CD4-positive, alpha-beta T cell treated with Interleukin-6 at 100 ng/mL for 8 hours (primary cell): ENCODE results near the gene PAIP2.

Source experiments
- DNase-seq: peaks from one replicate; pipeline ENCODE4 v3.0.0-alpha.2; 2020; ENCODE audit warnings: mixed read lengths, low spot score

Gene PAIP2

DNA sequence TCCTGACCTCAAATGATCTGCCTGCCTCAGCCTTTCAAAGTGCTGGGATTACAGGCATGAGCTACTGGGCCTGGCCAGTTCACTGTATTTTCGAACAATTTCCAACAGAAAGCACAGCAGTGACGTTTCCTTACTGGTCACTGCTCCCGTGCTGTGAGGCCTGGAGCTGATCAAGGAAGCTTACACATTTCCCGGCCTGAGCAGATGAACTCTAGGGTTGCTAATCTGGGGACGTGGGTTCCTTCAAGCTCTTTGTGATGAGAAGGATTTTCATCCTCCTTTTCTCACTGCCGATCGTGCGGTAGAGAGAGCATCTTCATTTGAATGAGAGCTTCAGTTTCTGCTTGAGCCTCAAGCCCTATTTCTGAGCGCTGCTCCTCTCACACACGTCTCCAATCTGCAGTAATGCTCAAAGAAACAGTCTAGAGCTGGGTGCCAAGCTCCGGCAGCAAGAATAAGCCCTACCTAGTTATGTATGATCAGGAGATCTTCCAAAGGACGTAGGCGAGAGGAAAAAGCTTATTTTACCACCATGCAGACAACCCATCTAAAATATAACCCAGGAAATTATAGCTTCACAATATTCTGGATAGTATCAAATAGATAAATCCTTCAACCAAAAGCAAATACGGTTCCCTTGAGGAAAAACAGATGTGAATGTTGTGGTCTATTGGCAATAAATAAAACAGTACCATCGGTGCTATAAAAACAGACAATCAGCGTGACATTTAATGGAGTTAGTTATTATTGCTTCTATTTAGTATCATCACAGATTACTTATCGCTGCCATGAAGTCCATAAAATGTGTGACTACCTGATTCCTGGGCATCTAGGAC lies 69.6 kb downstream of the PAIP2 start:
- DNase-seq = no peak

DNA sequence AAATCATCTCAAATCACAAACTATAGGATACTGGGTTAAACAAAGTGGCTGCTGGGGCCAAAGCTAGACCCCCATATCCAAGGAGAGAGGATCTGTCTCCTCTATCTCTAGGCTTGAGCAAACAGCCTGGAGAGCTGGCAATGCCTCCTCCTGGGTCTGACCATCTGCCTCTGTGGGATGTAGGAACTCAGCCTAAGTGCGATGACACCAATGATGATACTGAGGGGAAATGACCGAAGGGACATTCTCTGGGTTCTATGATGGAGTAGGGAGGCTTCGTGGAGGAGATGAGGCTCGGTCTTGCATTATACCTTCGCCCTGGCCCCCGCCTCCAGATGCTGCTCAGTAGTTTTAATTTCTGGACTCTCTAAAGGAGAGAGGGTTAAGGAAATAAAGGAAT lies 71.5 kb downstream of the PAIP2 start:
- DNase-seq = no peak

GRCh38 chr5:139413963-139414362 lies 72.3 kb downstream of the PAIP2 start:
- no peak for DNase-seq

GRCh38 chr5:139414581-139415130 lies 73.0 kb downstream of the PAIP2 start:
- no peak for DNase-seq

DNA sequence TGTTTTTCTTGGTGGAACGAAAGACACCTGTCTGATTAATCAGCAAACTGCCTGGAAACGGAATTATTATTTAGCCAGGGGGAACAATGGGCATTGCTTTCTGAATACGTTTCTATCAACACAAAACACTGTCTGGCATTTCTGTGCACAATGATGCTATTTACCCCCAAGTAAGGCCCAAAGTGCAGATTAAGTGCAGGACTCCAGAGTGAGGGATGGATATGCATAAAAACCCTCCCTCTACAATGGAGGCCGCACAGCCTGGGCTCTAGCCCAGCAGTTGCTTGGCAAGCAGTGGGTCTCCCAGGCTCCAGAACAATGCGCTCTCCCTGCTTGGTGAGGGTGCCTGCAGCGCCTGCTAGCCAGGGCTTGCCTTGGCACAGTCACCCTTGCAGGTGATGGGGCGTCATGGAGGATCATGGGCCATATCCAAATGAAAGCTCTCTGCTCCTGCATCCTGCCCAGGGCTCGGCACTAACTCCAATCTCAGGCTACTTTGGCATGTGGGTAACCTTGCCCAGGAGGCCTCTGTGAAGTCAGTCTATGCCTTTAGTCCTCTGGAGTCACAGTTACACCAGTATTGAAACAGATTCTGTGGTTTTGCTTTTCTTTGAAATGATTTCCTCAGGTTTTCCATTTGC lies 73.7 kb downstream of the PAIP2 start:
- DNase-seq = no peak

GRCh38 chr5:139415869-139416268 lies 74.2 kb downstream of the PAIP2 start:
- no peak for DNase-seq

GRCh38 chr5:139416651-139417050 lies 75.0 kb downstream of the PAIP2 start:
- DNase-seq = no peak

DNA sequence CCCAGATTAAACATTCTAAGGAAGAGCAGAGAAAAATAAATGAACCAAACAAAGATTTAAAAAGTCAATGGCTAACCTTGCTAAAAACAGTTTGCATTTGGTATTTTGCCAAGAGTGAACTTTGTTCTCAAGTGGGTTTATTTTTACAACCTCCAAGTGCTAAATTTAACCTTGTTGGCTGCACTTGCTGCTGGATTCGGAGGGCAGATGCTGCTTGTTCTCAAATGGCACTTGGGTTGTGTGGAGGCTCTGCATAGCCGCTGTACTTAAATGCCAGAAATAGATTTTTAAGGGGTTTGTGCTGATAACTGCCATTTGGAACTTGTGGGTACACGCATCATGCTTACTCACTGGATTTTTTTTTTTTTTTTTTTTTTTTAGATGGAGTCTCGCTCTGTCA lies 75.6 kb downstream of the PAIP2 start:
- DNase-seq = no peak

GRCh38 chr5:139418793-139419192 lies 77.1 kb downstream of the PAIP2 start:
- no peak for DNase-seq
